ENCODE results near the gene DDA1. TPM values are rescaled to one million over a fixed set of nuclear protein-coding genes. Genes with fewer than 3 reads are reported as not detected.

The DDA1 gene
- total and polyA plus RNA-seq, 10 donors, result 10.5 to 42.2 (median 23.5) TPM

DNA sequence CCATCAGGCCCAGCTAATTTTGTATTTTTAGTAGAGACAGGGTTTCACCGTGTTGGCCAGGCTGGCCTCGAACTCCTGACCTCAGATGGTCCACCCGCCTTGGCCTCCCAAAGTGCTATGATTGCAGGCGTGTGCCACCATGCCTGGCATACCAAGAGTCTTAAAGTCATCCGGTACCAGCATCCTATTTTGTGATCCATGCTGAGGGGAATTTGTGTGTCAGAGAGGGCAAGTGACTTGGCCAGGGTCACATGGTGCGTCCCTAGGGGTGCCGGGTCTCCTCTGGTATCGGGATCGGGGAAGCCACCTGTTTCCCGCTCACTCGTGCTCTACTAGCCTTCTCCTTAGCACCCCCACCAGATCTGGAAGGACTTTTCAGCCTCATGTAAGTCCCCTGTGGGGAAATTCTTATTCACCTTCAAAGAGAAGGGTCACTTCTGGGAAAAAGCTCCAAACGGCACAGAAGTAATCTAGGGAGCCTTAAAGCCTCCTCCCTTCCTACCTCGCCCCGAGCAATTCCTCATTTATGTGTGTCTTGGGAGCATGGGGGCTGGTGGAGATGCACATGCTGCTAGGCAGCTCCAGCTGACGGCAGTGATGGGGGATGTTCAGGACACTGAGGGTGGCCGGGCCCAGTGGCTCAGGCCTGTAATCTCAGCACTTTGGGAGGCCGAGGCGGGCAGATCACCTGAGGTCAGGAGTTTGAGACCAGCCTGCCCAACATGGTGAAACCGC lies 33.8 kb upstream of the DDA1 start:
- intact Hi-C loops (cut with DNase I; ENCODE audit: low total_unique reads), result no loop called here
- H3K9me3 ChIP-seq, result no peaks in the 10 kb centered on the region
- H3K4me1 ChIP-seq, result no peaks in the 10 kb centered on the region
- WGBS, 5 donors, result 92 to 97% (median 94%) methylated on average over 19 of the region's 19 CpGs
- H3K36me3 ChIP-seq, result peaks cover 4 to 91% (median 68%) of the 10 kb centered on the region in 6 donors
- H3K27me3 ChIP-seq (replicated peaks in 1 of 7), result no peaks in the 10 kb centered on the region
- no peak overlapping the region for H3K27ac ChIP-seq
- DNase-seq, result no peak
- no peak overlapping the region for H3K4me3 ChIP-seq
- TF ChIP-seq POLR2AphosphoS5 (IDR thresholded peaks at IDR 0.05) (no peak), POLR2A (IDR thresholded peaks at IDR 0.05) (no peak)
- TF ChIP-seq, protein P1, sequence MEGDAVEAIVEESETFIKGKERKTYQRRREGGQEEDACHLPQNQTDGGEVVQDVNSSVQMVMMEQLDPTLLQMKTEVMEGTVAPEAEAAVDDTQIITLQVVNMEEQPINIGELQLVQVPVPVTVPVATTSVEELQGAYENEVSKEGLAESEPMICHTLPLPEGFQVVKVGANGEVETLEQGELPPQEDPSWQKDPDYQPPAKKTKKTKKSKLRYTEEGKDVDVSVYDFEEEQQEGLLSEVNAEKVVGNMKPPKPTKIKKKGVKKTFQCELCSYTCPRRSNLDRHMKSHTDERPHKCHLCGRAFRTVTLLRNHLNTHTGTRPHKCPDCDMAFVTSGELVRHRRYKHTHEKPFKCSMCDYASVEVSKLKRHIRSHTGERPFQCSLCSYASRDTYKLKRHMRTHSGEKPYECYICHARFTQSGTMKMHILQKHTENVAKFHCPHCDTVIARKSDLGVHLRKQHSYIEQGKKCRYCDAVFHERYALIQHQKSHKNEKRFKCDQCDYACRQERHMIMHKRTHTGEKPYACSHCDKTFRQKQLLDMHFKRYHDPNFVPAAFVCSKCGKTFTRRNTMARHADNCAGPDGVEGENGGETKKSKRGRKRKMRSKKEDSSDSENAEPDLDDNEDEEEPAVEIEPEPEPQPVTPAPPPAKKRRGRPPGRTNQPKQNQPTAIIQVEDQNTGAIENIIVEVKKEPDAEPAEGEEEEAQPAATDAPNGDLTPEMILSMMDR (IDR thresholded peaks at IDR 0.05 in 8 of 11, conservative IDR thresholded peaks at IDR 0.05 in 3 of 11), result no peak

DNA sequence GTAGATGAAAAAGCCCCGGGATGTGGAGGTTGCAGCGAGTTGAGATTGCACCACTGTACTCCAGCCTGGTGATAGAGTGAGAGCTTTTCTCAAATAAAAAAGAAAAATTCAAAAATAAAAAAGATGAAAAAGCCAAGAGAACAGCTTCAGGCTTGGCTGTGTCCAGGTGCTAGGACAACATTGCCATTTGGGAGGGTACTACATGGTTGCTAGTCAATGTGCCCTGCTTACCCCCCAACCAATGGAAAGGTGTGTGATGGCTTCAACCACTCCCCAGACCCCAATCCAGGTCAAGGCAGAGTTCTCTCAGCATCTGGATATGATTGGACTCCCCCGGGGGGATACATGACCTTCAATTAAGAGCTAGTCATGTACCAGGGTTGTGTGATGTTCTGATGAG lies 29.9 kb upstream of the DDA1 start:
- DNase-seq, result no peak
- H3K27ac ChIP-seq, result no peak overlapping the region
- WGBS, 5 donors, result 66 to 91% (median 76%) methylated on average over 3 of the region's 3 CpGs
- no peak overlapping the region for H3K4me3 ChIP-seq
- intact Hi-C loops (cut with DNase I; ENCODE audit: low total_unique reads), result no loop called here
- H3K27me3 ChIP-seq (replicated peaks in 1 of 7), result peaks cover 0 to 24% (median 14%) of the 10 kb centered on the region in 7 donors
- H3K36me3 ChIP-seq, result peaks cover 0 to 67% (median 38%) of the 10 kb centered on the region in 6 donors
- TF ChIP-seq POLR2AphosphoS5 (IDR thresholded peaks at IDR 0.05) (no peak), POLR2A (IDR thresholded peaks at IDR 0.05) (no peak)
- TF ChIP-seq, protein P1 (IDR thresholded peaks at IDR 0.05 in 8 of 11, conservative IDR thresholded peaks at IDR 0.05 in 3 of 11), result no peak
- H3K9me3 ChIP-seq, result no peaks in the 10 kb centered on the region
- peaks cover 11 to 24% (median 19%) of the 10 kb centered on the region in 6 donors for H3K4me1 ChIP-seq

DNA sequence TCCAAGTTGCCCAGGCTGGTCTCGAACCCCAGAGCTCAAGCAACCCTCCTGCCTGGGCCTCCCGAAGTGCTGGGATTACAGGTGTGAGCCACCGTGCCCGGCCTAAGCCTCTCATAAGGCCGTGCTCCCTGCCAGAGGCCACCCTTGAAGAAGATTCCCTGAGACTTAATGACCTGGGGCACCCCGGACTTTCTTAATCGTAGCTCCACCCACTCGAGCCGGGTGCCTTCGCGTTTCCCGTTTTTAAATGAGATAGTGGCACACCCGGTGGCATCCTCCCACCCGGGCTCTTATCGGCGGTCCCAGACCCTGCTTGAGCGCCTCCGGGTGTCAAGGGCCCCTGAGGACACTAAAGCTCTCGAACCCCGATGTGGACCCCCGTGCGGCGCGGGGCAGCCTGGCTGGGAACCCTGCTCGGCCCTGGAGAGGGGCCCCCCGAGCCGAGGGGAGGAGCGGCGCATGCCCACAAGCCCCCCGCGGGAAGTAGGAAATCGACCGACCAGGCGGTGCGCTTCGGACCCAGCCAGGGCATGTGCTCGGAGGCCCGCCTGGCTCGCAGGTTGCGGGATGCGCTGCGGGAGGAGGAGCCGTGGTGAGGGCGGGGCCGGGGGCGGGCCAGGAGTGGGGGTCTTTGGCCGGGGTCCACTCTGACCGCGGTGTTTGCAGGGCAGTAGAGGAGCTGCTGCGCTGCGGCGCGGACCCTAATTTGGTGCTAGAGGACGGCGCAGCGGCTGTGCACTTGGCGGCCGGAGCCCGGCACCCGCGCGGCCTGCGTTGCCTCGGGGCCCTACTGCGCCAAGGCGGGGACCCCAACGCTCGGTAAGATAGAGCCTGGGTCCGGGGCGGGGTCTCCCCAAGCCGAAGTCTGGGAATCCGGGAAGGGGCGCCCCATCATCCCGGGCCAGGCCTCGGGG lies 27.7 kb upstream of the DDA1 start, which contains the start of gene ANKLE1:
Gene ANKLE1, plus strand, starts transcription at position 511 of the 914 bp plus-strand sequence. Its CDS starts 20 bp downstream, at position 531.
- intact Hi-C loops (cut with DNase I; ENCODE audit: low total_unique reads), result loop anchor here (2.0 kb wide), 1 partner anchor 215 kb away; no protein-coding TSS in a partner anchor

DNA sequence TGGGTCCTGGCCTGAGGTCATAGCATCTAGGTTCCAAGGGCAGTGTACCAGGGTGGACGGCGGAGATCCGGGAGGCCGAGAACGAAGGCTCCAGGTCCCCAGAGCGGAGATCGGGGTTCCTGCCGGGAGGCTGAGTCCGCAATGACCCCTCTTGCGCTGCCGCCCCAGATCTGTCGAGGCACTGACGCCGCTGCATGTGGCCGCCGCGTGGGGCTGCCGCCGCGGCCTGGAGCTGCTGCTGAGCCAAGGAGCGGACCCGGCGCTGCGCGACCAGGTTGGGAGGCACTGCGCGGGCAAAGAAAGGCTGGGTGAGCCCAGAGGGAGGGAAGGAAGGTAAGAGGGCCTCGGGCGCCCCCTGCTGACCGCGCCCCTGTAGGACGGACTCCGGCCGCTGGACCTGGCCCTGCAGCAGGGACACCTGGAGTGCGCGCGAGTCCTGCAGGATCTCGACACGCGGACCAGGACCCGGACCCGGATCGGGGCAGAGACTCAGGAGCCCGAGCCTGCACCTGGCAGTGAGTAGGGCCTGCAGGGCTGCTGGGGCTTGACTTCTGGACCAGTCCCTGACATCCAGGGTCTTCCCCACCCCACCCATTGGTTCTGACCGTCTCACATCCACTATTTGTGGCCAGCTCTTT lies 26.8 kb upstream of the DDA1 start:
- peak overlapping the region; percentile 37 to 78 (median 57) for H3K4me3 ChIP-seq
- WGBS, 5 donors, result 3 to 5% (median 4%) methylated on average over 43 to 45 of the region's 45 CpGs
- H3K36me3 ChIP-seq, result peaks cover 0 to 47% (median 7%) of the 10 kb centered on the region in 6 donors
- peaks cover 0 to 24% (median 14%) of the 10 kb centered on the region in 7 donors for H3K27me3 ChIP-seq (replicated peaks in 1 of 7)
- DNase-seq, result peak; percentile 95
- TF ChIP-seq, protein P1 (IDR thresholded peaks at IDR 0.05 in 8 of 11, conservative IDR thresholded peaks at IDR 0.05 in 3 of 11), result peak; percentile 86 to 98 (median 95)
- TF ChIP-seq POLR2AphosphoS5 (IDR thresholded peaks at IDR 0.05) (peak; percentile 55 to 78 (median 64)), POLR2A (IDR thresholded peaks at IDR 0.05) (no peak)
- intact Hi-C loops (cut with DNase I; ENCODE audit: low total_unique reads), result loop anchor here (2.0 kb wide), 1 partner anchor 216 kb away; no protein-coding TSS in a partner anchor
- peak overlapping the region in 4 of 8 donors; percentile 41 to 80 (median 54) for H3K27ac ChIP-seq
- H3K9me3 ChIP-seq, result no peaks in the 10 kb centered on the region
- peaks cover 11 to 24% (median 19%) of the 10 kb centered on the region in 6 donors for H3K4me1 ChIP-seq

More for the DNA sequence above, 27.7 kb upstream of the DDA1 start, which contains the start of gene ANKLE1:
- H3K27me3 ChIP-seq (replicated peaks in 1 of 7), result peaks cover 0 to 24% (median 14%) of the 10 kb centered on the region in 7 donors
- H3K36me3 ChIP-seq, result peaks cover 0 to 56% (median 16%) of the 10 kb centered on the region in 6 donors
- H3K4me3 ChIP-seq, result peak within 1 kb of the TSS; percentile 37 to 78 (median 57)
- 1 to 34% (median 5%) methylated on average over 18 to 75 of the region's 75 CpGs for WGBS, 5 donors
- H3K9me3 ChIP-seq, result no peaks in the 10 kb centered on the region
- DNase-seq, result peak; percentile 89
- no peak for TF ChIP-seq POLR2A (IDR thresholded peaks at IDR 0.05)
- peak; percentile 37 to 74 (median 58) for TF ChIP-seq POLR2AphosphoS5 (IDR thresholded peaks at IDR 0.05)
- H3K4me1 ChIP-seq, result peaks cover 11 to 24% (median 19%) of the 10 kb centered on the region in 6 donors
- H3K27ac ChIP-seq, result peak within 1 kb of the TSS in 5 of 8 donors; percentile 15 to 80 (median 51)
